Neuronal stem cell (in vitro differentiated cells): Measurements from ENCODE around the gene DDAH1.

ENCODE experiments used
- DNase-seq: peaks from one replicate; pipeline ENCODE4 v3.0.0-alpha.2; 2013; ENCODE audit warnings: low spot score
- H2AFZ ChIP-seq: one replicate; pipeline ENCODE4 v1.6.1; 2013; ENCODE audit warnings: mild to moderate bottlenecking, low read length, inconsistent platforms
- H2AK5ac ChIP-seq: 2 replicates; pipeline ENCODE4 v1.6.1; 2013; ENCODE audit warnings: low read depth, mild to moderate bottlenecking, inconsistent platforms, low read length, moderate library complexity, mixed read lengths
- H2BK120ac ChIP-seq: 2 replicates; pipeline ENCODE4 v1.6.1; 2013; ENCODE audit warnings: low read depth, mild to moderate bottlenecking, inconsistent platforms, low read length, moderate library complexity, mixed read lengths
- H2BK12ac ChIP-seq: one replicate; pipeline ENCODE4 v1.6.1; 2013; ENCODE audit warnings: low read length, inconsistent platforms
- H2BK15ac ChIP-seq: 2 replicates; pipeline ENCODE4 v1.6.1; 2013; ENCODE audit warnings: mild to moderate bottlenecking, low read length, inconsistent platforms, mixed read lengths
- H2BK5ac ChIP-seq: one replicate; pipeline ENCODE4 v1.6.1; 2013; ENCODE audit warnings: inconsistent platforms, mild to moderate bottlenecking, low read length, moderate library complexity
- H3K14ac ChIP-seq: one replicate; pipeline ENCODE4 v1.6.1; 2013; ENCODE audit warnings: low read length, inconsistent platforms
- H3K18ac ChIP-seq: 2 replicates; pipeline ENCODE4 v1.6.1; 2013; ENCODE audit warnings: low read length, inconsistent platforms
- H3K23ac ChIP-seq: 2 replicates; pipeline ENCODE4 v1.6.1; 2013; ENCODE audit warnings: low read depth, mild to moderate bottlenecking, mixed read lengths, low read length, inconsistent platforms; ENCODE audit not compliant: poor library complexity
- H3K27ac ChIP-seq: replicated peaks from 3 replicates; pipeline ENCODE4 v1.5.1; 2013; ENCODE audit warnings: low read length, inconsistent platforms
- H3K27me3 ChIP-seq, 3 experiments: 2 replicates each; pipeline ENCODE4 v1.6.1; 2013; ENCODE audit warnings: low read length in 3 of 3, mild to moderate bottlenecking in 2 of 3, inconsistent platforms in 1 of 3, low read depth in 1 of 3, mixed read lengths in 1 of 3, moderate library complexity in 1 of 3; ENCODE audit not compliant: control insufficient read depth in 3 of 3, insufficient read depth in 3 of 3
- H3K36me3 ChIP-seq, 2 donors: replicated peaks in 1 of 2; 2 replicates each; pipeline ENCODE4 v1.6.1; 2013; ENCODE audit warnings: low read length in 2 of 2; ENCODE audit not compliant: control insufficient read depth in 2 of 2, insufficient read depth in 2 of 2
- H3K4ac ChIP-seq: 2 replicates; pipeline ENCODE4 v1.6.1; 2013; ENCODE audit warnings: inconsistent platforms, mild to moderate bottlenecking, low read length, moderate library complexity
- H3K4me1 ChIP-seq, 2 donors: 1 replicate in 1 of 2; 2 replicates in 1 of 2; pipeline ENCODE4 v1.6.1; 2013; ENCODE audit warnings: low read length in 2 of 2, low read depth in 1 of 2; ENCODE audit not compliant: control insufficient read depth in 2 of 2, insufficient read depth in 1 of 2
- H3K4me2 ChIP-seq: one replicate; pipeline ENCODE4 v1.6.1; 2013; ENCODE audit warnings: mild to moderate bottlenecking, low read length, inconsistent platforms; ENCODE audit not compliant: insufficient read depth, poor library complexity, severe bottlenecking
- H3K4me3 ChIP-seq, 2 donors: 2 replicates each; pipeline ENCODE4 v1.5.1; 2013; ENCODE audit warnings: low read length in 2 of 2, mild to moderate bottlenecking in 2 of 2, inconsistent platforms in 1 of 2, moderate library complexity in 1 of 2
- H3K79me1 ChIP-seq: one replicate; pipeline ENCODE4 v1.6.1; 2013; ENCODE audit warnings: low read depth, mild to moderate bottlenecking, inconsistent platforms, low read length, moderate library complexity
- H3K9ac ChIP-seq: one replicate; pipeline ENCODE4 v1.6.1; 2013; ENCODE audit warnings: mild to moderate bottlenecking, low read depth, low read length, inconsistent platforms; ENCODE audit not compliant: poor library complexity
- H3K9me3 ChIP-seq, 2 donors: replicated peaks in 1 of 2; 2 replicates each; pipeline versions ENCODE3 to v1.6.1; 2013; ENCODE audit warnings: low read length in 2 of 2, mild to moderate bottlenecking in 2 of 2, inconsistent platforms in 1 of 2, low read depth in 1 of 2, mixed read lengths in 1 of 2, moderate library complexity in 1 of 2; ENCODE audit not compliant: control insufficient read depth in 2 of 2, insufficient read depth in 1 of 2
- H4K8ac ChIP-seq: one replicate; pipeline ENCODE4 v1.6.1; 2013; ENCODE audit warnings: low read depth, mild to moderate bottlenecking, inconsistent platforms, low read length, moderate library complexity
- H4K91ac ChIP-seq: one replicate; pipeline ENCODE4 v1.6.1; 2013; ENCODE audit warnings: low read length, low read depth, mild to moderate bottlenecking, inconsistent platforms; ENCODE audit not compliant: poor library complexity
- WGBS, 2 donors: extraction: QIAGEN DNeasy Blood & Tissue Kit; methylation state at CpG; one replicate each; pipeline ENCODE4 v1.1.7; 2013; ENCODE audit warnings: missing lambda C conversion rate in 2 of 2, mixed read lengths in 1 of 2; ENCODE audit not compliant: insufficient read length in 2 of 2, insufficient replicate concordance in 1 of 2; ENCODE audit errors: extremely low coverage in 2 of 2; 5-methylcytosine and 5-hydroxymethylcytosine counted together

The DDAH1 gene

DNA sequence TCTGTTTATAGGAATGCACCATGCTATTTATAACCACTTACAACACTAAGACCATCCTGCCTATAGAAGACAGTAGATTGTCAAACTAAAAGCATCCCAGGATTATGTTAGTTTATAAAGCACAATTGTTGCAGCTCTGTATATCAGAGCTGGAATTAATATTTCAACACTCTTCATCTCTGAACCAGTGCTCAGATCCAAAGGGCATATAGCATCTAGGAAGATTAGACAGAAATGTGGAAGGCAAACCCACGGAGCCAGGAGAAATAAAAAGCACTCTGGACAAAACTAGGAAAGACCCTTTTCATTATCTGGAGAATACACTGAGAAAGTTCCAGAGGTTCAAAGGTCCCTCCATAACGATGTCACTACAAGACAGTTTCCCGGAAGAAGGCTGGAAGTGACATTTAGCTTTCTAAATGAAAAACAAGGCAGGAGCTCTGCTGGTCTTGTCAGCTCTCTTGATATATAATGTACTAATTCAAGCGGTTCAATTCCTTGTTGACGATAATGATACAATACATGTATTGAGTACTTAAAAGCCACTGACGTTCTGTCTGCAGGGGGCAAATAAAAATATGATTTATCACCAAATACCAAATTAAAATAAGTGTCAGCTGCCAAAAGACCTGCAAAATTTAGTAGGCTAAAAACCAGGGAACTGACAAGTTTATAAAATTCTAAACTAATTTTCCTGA is 96.7 kb downstream of the DDAH1 start:
- Histone ChIP-seq H3K4me1 (peaks cover 0 to 2% of the 10 kb centered on the region in 2 donors), H3K36me3 (no peaks in the 10 kb centered on the region), H3K79me1 (no peaks in the 10 kb centered on the region), H3K23ac (no peak overlapping the region), H3K27me3 (no peaks in the 10 kb centered on the region), H2AFZ (no peak overlapping the region), H2BK5ac (no peak overlapping the region), H2AK5ac (no peak overlapping the region), H3K27ac (no peak overlapping the region), H3K18ac (no peak overlapping the region), H3K4me3 (no peak overlapping the region), H4K8ac (no peak overlapping the region), H3K9ac (no peak overlapping the region), H3K9me3 (peaks cover 0 to 3% of the 10 kb centered on the region in 2 donors), H2BK12ac (no peak overlapping the region), H4K91ac (no peak overlapping the region), H3K14ac (no peak overlapping the region), H2BK120ac (no peak overlapping the region), H3K4ac (no peak overlapping the region), H3K4me2 (no peak overlapping the region), H2BK15ac (no peak overlapping the region)
- DNase-seq: no peak
- no CpG with 5 or more reads among the region's 6 CpGs for WGBS, 2 donors

DNA sequence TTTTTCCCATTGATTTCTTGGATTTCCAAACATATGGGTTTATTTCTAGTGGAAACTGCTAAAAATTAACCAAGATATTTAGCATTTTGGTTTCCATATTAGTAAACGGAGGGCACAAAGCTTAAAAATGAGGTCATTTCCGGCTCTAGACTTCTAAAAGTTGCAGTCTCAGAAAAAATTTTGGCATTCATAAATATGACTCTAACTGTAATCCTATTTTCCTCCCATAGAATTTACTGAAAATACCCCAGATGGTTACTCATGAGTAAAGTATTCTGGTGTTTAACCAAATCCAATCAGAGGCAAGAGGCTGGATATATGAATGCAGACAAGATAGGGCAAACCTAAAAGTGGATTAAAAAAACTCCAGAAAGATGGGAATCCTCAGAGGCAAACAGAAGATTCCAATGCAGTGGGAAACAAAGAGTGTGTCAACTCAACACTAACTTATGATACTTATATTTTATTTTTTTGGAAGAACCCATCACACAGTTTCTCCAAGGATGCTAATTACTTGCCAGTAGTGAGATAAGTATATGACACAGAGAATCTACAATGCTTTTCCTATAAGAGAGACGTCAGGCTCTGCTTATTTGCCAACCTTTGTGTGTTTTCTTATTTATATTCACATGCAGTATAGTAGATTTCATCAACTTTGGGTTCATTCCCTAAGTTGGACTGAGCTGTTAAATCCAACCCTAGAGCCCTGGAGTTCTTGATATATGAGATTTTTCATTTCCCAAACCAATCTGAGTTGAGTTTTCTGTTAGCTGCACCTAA is 98.4 kb downstream of the DDAH1 start:
- no peak overlapping the region for H3K4me2 ChIP-seq
- H3K36me3 ChIP-seq: no peaks in the 10 kb centered on the region
- H2BK120ac ChIP-seq: no peak overlapping the region
- no peak overlapping the region for H3K18ac ChIP-seq
- no peak overlapping the region for H3K23ac ChIP-seq
- no peaks in the 10 kb centered on the region for H3K79me1 ChIP-seq
- no peak overlapping the region for H3K4ac ChIP-seq
- no peak overlapping the region for H2AFZ ChIP-seq
- WGBS, 2 donors: no CpG with 5 or more reads among the region's 3 CpGs
- no peak overlapping the region for H3K9ac ChIP-seq
- no peak overlapping the region for H2BK12ac ChIP-seq
- no peak overlapping the region for H3K14ac ChIP-seq
- H3K27ac ChIP-seq: no peak overlapping the region
- peaks cover 0 to 3% of the 10 kb centered on the region in 2 donors for H3K9me3 ChIP-seq
- no peak overlapping the region for H2BK15ac ChIP-seq
- no peaks in the 10 kb centered on the region for H3K27me3 ChIP-seq
- DNase-seq: no peak
- H4K8ac ChIP-seq: no peak overlapping the region
- H2BK5ac ChIP-seq: no peak overlapping the region
- no peaks in the 10 kb centered on the region for H3K4me1 ChIP-seq
- H2AK5ac ChIP-seq: no peak overlapping the region
- no peak overlapping the region for H4K91ac ChIP-seq
- no peak overlapping the region for H3K4me3 ChIP-seq

GRCh38 chr1:85365851-85366250 is 99.1 kb downstream of the DDAH1 start:
- no peak overlapping the region for H3K27ac ChIP-seq
- no peak overlapping the region for H3K23ac ChIP-seq
- no peak for DNase-seq
- no peak overlapping the region for H4K8ac ChIP-seq
- peaks cover 0 to 3% of the 10 kb centered on the region in 2 donors for H3K9me3 ChIP-seq
- H2AFZ ChIP-seq: no peak overlapping the region
- no peak overlapping the region for H4K91ac ChIP-seq
- H3K18ac ChIP-seq: no peak overlapping the region
- H3K4me3 ChIP-seq: no peak overlapping the region
- H3K27me3 ChIP-seq: no peaks in the 10 kb centered on the region
- H3K4me2 ChIP-seq: no peak overlapping the region
- no peaks in the 10 kb centered on the region for H3K36me3 ChIP-seq
- no peak overlapping the region for H3K9ac ChIP-seq
- H3K4ac ChIP-seq: no peak overlapping the region
- no CpG with 5 or more reads among the region's 3 CpGs for WGBS, 2 donors
- H3K79me1 ChIP-seq: no peaks in the 10 kb centered on the region
- H3K4me1 ChIP-seq: no peaks in the 10 kb centered on the region
- H2BK120ac ChIP-seq: no peak overlapping the region
- no peak overlapping the region for H2BK12ac ChIP-seq
- H3K14ac ChIP-seq: no peak overlapping the region
- no peak overlapping the region for H2BK5ac ChIP-seq
- no peak overlapping the region for H2BK15ac ChIP-seq
- H2AK5ac ChIP-seq: no peak overlapping the region

- Histone ChIP-seq H3K27ac (no peak overlapping the region), H2BK15ac (no peak overlapping the region), H3K79me1 (no peaks in the 10 kb centered on the region), H3K23ac (no peak overlapping the region), H3K9me3 (peaks cover 0 to 3% of the 10 kb centered on the region in 2 donors), H3K36me3 (no peaks in the 10 kb centered on the region), H2BK5ac (no peak overlapping the region), H4K8ac (no peak overlapping the region), H3K4me1 (no peaks in the 10 kb centered on the region), H2BK12ac (no peak overlapping the region), H3K4me2 (no peak overlapping the region), H4K91ac (no peak overlapping the region), H2BK120ac (no peak overlapping the region), H3K4ac (no peak overlapping the region), H2AK5ac (no peak overlapping the region), H3K18ac (no peak overlapping the region), H3K14ac (no peak overlapping the region), H3K27me3 (no peaks in the 10 kb centered on the region), H2AFZ (no peak overlapping the region), H3K4me3 (no peak overlapping the region), H3K9ac (no peak overlapping the region)
- no peak for DNase-seq
Observed at GRCh38 chr1:85363521-85363920, 101.4 kb downstream of the DDAH1 start.
